Fibroblast of skin of abdomen (primary cell): Measurements from ENCODE around the gene IGFL1.
"Not testable (repeated sequence)": the region's sequence is repeated elsewhere in the genome, so short reads cannot be mapped to it uniquely, and the experiment has no call there.

Experiments
- DNase-seq: peaks from one replicate; pipeline ENCODE4 v3.0.0-alpha.2; 2013

IGFL1 gene

GRCh38 chr19:46271481-46272197 lies 42.1 kb downstream of the IGFL1 start:
- peak; percentile 96 for DNase-seq

DNA sequence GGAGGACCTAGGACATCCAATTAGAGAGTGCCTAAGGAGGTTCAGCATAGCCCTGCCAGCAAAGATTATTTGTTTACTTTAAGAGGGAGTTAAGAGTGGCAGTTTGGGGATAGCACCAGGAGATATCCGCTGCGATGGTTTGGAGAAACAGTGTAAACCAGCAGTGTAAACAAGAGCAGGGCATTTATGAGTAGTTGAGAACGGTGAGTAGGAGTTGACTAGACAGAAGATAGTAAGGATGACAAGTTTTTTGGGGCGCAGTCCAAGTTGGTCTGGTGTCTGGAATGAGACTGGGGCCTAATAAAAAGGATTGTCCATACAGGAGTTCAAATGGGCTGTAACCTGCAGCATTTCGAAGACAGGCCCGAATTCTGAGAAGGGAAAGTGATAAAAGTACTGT lies 44.4 kb downstream of the IGFL1 start:
- DNase-seq: not testable (repeated sequence)

DNA sequence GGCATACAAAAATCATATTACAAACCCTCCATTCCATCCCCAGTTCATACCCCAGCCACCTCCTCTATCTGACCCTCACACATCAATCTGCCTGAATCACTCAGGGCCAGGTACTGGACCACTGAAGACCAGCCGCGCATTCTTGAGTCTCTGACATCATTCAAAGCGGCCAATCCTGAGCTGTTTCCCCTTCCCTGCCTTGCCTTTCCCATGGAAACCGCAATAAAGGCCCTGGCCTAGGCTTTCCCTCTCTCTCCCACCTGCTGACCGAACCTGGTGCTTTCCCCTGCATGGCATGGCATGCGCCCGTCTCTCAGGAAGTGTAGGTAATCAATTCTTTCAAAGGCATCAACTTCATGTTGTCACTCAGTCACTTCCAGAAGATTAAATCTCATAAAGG lies 49.6 kb downstream of the IGFL1 start:
- DNase-seq: no peak
